Small intestine (tissue), 7 donors: ENCODE data around the gene GRB2. TPM values are rescaled to one million over a fixed set of nuclear protein-coding genes. Genes with fewer than 3 reads are reported as not detected.
"Not testable (repeated sequence)": the region's sequence is repeated elsewhere in the genome, so short reads cannot be mapped to it uniquely, and the experiment has no call there.

Source experiments
- DNase-seq, 2 donors: peaks; one replicate each; pipeline versions ENCODE4 v3.0.0 to v3.0.0-alpha.2; 2013
- FAIRE-seq: peaks from 2 replicates; lab custom pipeline; 2012; peaks lifted over from hg19 to GRCh38; lab: Jason Lieb, UNC
- H3K27ac ChIP-seq, 3 donors: one replicate each; pipeline ENCODE4 v1.5.1; 2013; ENCODE audit warnings: low read length in 2 of 3, mild to moderate bottlenecking in 2 of 3, control low read depth in 1 of 3, inconsistent platforms in 1 of 3, low read depth in 1 of 3, moderate library complexity in 1 of 3
- H3K27me3 ChIP-seq, 3 donors: one replicate each; pipeline ENCODE4 v1.6.1; 2013; ENCODE audit warnings: low read length in 3 of 3, inconsistent platforms in 1 of 3; ENCODE audit not compliant: control insufficient read depth in 3 of 3, insufficient read depth in 3 of 3
- H3K36me3 ChIP-seq, 3 donors: one replicate each; pipeline ENCODE4 v1.6.1; 2013; ENCODE audit warnings: low read length in 3 of 3, inconsistent platforms in 1 of 3, low read depth in 1 of 3, mild to moderate bottlenecking in 1 of 3, moderate library complexity in 1 of 3; ENCODE audit not compliant: control insufficient read depth in 3 of 3, insufficient read depth in 2 of 3
- H3K4me1 ChIP-seq, 3 donors: one replicate each; pipeline ENCODE4 v1.6.1; 2013; ENCODE audit warnings: low read length in 2 of 3, inconsistent platforms in 1 of 3, low read depth in 1 of 3, mild to moderate bottlenecking in 1 of 3, moderate library complexity in 1 of 3; ENCODE audit not compliant: control insufficient read depth in 3 of 3, insufficient read depth in 2 of 3
- H3K4me3 ChIP-seq, 3 donors: one replicate each; pipeline ENCODE4 v1.5.1; 2013; ENCODE audit warnings: low read length in 3 of 3, control low read depth in 1 of 3, inconsistent platforms in 1 of 3, low read depth in 1 of 3, mild to moderate bottlenecking in 1 of 3, moderate library complexity in 1 of 3
- H3K9me3 ChIP-seq, 2 donors: one replicate each; pipeline ENCODE4 v1.6.1; 2013; ENCODE audit warnings: low read depth in 1 of 2, low read length in 1 of 2; ENCODE audit not compliant: control insufficient read depth in 2 of 2, insufficient read depth in 1 of 2
- whole genome bisulfite sequencing, 3 donors: extraction: QIAGEN DNeasy Blood & Tissue Kit; methylation state at CpG; one replicate each; pipeline ENCODE4 v1.1.7; 2013; 5-methylcytosine and 5-hydroxymethylcytosine counted together
- polyA plus RNA-seq, 4 donors: library from polyadenylated mRNA; stranded (reverse) in 3 of 4; unstranded in 1 of 4; fragments of 200-250 nt in 3 of 4; fragments of 120-200 nt in 1 of 4; gene quantifications; one replicate each; pipeline versions ENCODE4 v1.2.1 to v1.2.3, GENCODE V29; 2013
- donor health status: healthy with polysubstance abuse.
- donor health status: control.
- donor health status: control.
- donor health status: Bipolar disorder and iron deficiency.
- donor health status: healthy.

GRB2 gene
- polyA plus RNA-seq, 4 donors, result 65.6 to 73.5 (median 68.0) TPM

GRCh38 chr17:75388476-75389030 is 16.9 kb downstream of the GRB2 start:
- 68 to 83% (median 79%) methylated on average over 3 of the region's 3 CpGs for WGBS, 3 donors

GRCh38 chr17:75387771-75388170 is 17.7 kb downstream of the GRB2 start:
- Histone ChIP-seq H3K4me1 (peaks cover 0 to 17% (median 5%) of the 10 kb centered on the region in 3 donors), H3K27ac (no peak overlapping the region), H3K9me3 (no peaks in the 10 kb centered on the region), H3K27me3 (no peaks in the 10 kb centered on the region), H3K4me3 (no peak overlapping the region), H3K36me3 (peaks cover 0 to 22% (median 2%) of the 10 kb centered on the region in 3 donors)
- FAIRE-seq, result no peak
- no peak for DNase-seq
- 79 to 90% (median 88%) methylated on average over 3 of the region's 3 CpGs for WGBS, 3 donors

More at GRCh38 chr17:75388476-75389030, 16.9 kb downstream of the GRB2 start:
- FAIRE-seq (no peak), DNase-seq (no peak)
- H3K27ac ChIP-seq, result no peak overlapping the region
- H3K9me3 ChIP-seq, result no peaks in the 10 kb centered on the region
- peaks cover 0 to 14% (median 4%) of the 10 kb centered on the region in 3 donors for H3K4me1 ChIP-seq
- no peaks in the 10 kb centered on the region for H3K27me3 ChIP-seq
- no peak overlapping the region for H3K4me3 ChIP-seq
- peaks cover 0 to 22% (median 2%) of the 10 kb centered on the region in 3 donors for H3K36me3 ChIP-seq

DNA sequence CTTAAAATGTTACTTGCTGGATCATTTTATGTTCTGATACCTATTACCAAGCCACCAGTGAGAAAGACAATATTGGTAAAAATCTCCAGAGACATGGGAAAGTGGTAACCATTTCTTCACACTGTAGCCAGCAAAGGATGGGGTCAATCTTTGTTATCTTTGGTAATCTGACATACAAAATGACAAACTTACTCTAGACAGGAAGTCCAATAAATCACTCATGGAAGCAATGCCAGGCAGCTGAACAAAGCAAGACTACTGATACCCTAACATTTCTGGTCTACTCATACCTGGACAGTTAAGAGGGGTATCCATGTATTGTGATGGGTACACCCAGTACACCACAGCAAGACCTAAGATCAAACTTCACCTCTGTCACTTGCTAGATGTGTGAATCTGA is 19.0 kb downstream of the GRB2 start:
- DNase-seq (no peak), FAIRE-seq (no peak)
- no peaks in the 10 kb centered on the region for H3K9me3 ChIP-seq
- no peak overlapping the region for H3K27ac ChIP-seq
- H3K36me3 ChIP-seq, result peaks cover 0 to 19% (median 2%) of the 10 kb centered on the region in 3 donors
- no peak overlapping the region for H3K4me3 ChIP-seq
- peaks cover 2 to 13% (median 5%) of the 10 kb centered on the region in 3 donors for H3K4me1 ChIP-seq
- no peaks in the 10 kb centered on the region for H3K27me3 ChIP-seq

GRCh38 chr17:75384751-75385150 is 20.7 kb downstream of the GRB2 start:
- Histone ChIP-seq H3K9me3 (no peaks in the 10 kb centered on the region), H3K36me3 (peaks cover 0 to 18% (median 2%) of the 10 kb centered on the region in 3 donors), H3K27ac (no peak overlapping the region), H3K4me1 (peaks cover 2 to 13% (median 2%) of the 10 kb centered on the region in 3 donors), H3K4me3 (no peak overlapping the region), H3K27me3 (no peaks in the 10 kb centered on the region)
- DNase-seq, result no peak
- WGBS, 3 donors, result 85 to 93% (median 87%) methylated on average over 8 of the region's 8 CpGs
- no peak for FAIRE-seq

- peaks cover 0 to 18% (median 2%) of the 10 kb centered on the region in 3 donors for H3K36me3 ChIP-seq
- no peak overlapping the region for H3K4me3 ChIP-seq
- WGBS, 3 donors, result 77 to 82% (median 80%) methylated on average over 5 of the region's 5 CpGs
- no peaks in the 10 kb centered on the region for H3K9me3 ChIP-seq
- DNase-seq (peak in 1 of 2 donors; percentile 31), FAIRE-seq (no peak)
- H3K27ac ChIP-seq, result peak overlapping the region in 1 of 3 donors; percentile 36
- peaks cover 2 to 13% (median 2%) of the 10 kb centered on the region in 3 donors for H3K4me1 ChIP-seq
- H3K27me3 ChIP-seq, result no peaks in the 10 kb centered on the region
Observed at GRCh38 chr17:75383842-75384195, 21.7 kb downstream of the GRB2 start.

GRCh38 chr17:75380750-75381149 is 24.7 kb downstream of the GRB2 start:
- WGBS, 3 donors, result 66 to 87% (median 75%) methylated on average over 3 of the region's 3 CpGs
- no peak overlapping the region for H3K4me3 ChIP-seq
- FAIRE-seq (no peak), DNase-seq (no peak)
- H3K27ac ChIP-seq, result no peak overlapping the region
- H3K4me1 ChIP-seq, result peaks cover 2 to 13% (median 2%) of the 10 kb centered on the region in 3 donors
- no peaks in the 10 kb centered on the region for H3K9me3 ChIP-seq
- no peaks in the 10 kb centered on the region for H3K27me3 ChIP-seq
- peaks cover 0 to 23% (median 0%) of the 10 kb centered on the region in 3 donors for H3K36me3 ChIP-seq

- Histone ChIP-seq H3K36me3 (peaks cover 0 to 26% (median 0%) of the 10 kb centered on the region in 3 donors), H3K27me3 (no peaks in the 10 kb centered on the region), H3K9me3 (no peaks in the 10 kb centered on the region), H3K4me1 (peaks cover 2 to 13% (median 2%) of the 10 kb centered on the region in 3 donors), H3K27ac (no peak overlapping the region), H3K4me3 (no peak overlapping the region)
- FAIRE-seq (no peak), DNase-seq (no peak)
Observed at GRCh38 chr17:75380315-75380714, 25.2 kb downstream of the GRB2 start.

DNA sequence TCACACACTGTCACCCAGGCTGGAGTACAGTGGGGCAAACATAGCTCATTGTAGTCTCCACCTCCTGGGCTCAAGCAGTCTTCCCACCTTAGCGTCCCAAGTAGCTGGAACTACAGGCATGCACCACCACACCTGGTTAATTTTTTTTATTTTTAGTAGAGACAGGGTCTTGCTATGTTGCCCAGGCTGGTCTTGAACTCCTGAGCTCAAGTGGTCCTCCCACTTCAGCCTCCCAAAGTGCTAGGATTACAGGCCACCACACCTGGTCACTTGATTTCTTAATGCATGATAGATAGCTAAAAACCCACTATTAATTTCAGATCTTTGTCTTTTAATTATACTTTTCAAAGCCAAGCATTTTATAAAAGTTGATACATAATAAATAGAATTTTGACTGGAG is 26.1 kb downstream of the GRB2 start:
- H3K4me1 ChIP-seq, result peaks cover 2 to 13% (median 2%) of the 10 kb centered on the region in 3 donors
- not testable (repeated sequence) for FAIRE-seq, H3K4me3 ChIP-seq, H3K27me3 ChIP-seq, H3K9me3 ChIP-seq, DNase-seq, H3K27ac ChIP-seq
- H3K36me3 ChIP-seq, result peaks cover 0 to 32% (median 3%) of the 10 kb centered on the region in 3 donors
- WGBS, 3 donors, result 77 to 85% (median 84%) methylated on average over 1 of the region's 1 CpG

DNA sequence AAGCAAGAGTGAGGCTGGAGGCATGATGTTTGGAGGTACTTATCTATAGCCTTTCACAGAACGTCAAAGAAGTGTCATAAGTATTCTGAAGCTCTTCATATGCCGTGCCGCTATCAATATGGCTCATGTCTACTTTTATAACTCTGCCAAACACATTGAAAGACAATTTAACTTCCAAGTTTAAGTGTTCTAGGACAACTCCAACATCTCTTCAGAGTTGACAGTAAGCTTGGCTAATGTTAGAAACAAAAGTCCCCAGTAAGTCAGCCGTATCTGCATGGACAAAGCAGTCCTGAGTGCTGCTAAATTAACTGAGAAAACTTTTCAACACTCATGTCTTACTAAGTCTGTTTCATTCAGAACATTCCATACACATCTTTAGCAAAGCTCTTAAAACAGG is 32.2 kb downstream of the GRB2 start:
- 71 to 84% (median 72%) methylated on average over 4 of the region's 4 CpGs for WGBS, 3 donors
- H3K27ac ChIP-seq, result no peak overlapping the region
- no peaks in the 10 kb centered on the region for H3K27me3 ChIP-seq
- DNase-seq, result no peak
- H3K9me3 ChIP-seq, result no peaks in the 10 kb centered on the region
- no peak overlapping the region for H3K4me3 ChIP-seq
- peaks cover 0 to 42% (median 6%) of the 10 kb centered on the region in 3 donors for H3K36me3 ChIP-seq
- no peaks in the 10 kb centered on the region for H3K4me1 ChIP-seq
- no peak for FAIRE-seq
